Right lobe of liver (tissue), 6 donors: ENCODE data around the gene RSAD1. TPM values are rescaled to one million over a fixed set of nuclear protein-coding genes. Genes with fewer than 3 reads are reported as not detected.

Experiments
- ATAC-seq, 4 donors: fragments of 200-7000 bp; cut with Tn5 transposase; one replicate each; pipeline ENCODE4 v1.9.1; 2020; ENCODE audit warnings: mild to moderate bottlenecking in 4 of 4, moderate library complexity in 4 of 4
- DNase-seq, 3 donors: peaks; one replicate each; pipeline ENCODE4 v3.0.0-alpha.2; 2020
- H3K27ac ChIP-seq, 3 donors: fragments of 200-600 bp; one replicate each; pipeline ENCODE4 v1.8.0; 2022
- H3K27me3 ChIP-seq, 2 donors: fragments of 200-600 bp; one replicate each; pipeline ENCODE4 v1.8.0; 2022
- H3K36me3 ChIP-seq, 4 donors: fragments of 200-600 bp; sonication (generic) in 1 of 4; one replicate each; pipeline versions ENCODE4 v1.5.1 to v1.8.0; 2017 to 2022; ENCODE audit warnings: control low read depth in 1 of 4
- H3K4me1 ChIP-seq, 4 donors: fragments of 200-600 bp; sonication (generic) in 1 of 4; one replicate each; pipeline versions ENCODE4 v1.5.1 to v1.8.0; 2017 to 2022; ENCODE audit warnings: control low read depth in 1 of 4
- H3K4me3 ChIP-seq, 3 donors: fragments of 200-600 bp; one replicate each; pipeline ENCODE4 v1.8.0; 2022
- H3K9me3 ChIP-seq, 4 donors: fragments of 200-600 bp; sonication (generic) in 1 of 4; one replicate each; pipeline versions ENCODE4 v1.5.1 to v1.8.0; 2017 to 2022; ENCODE audit warnings: control low read depth in 1 of 4
- CTCF ChIP-seq, 4 donors: fragments of 200-600 bp in 3 of 4; fragments of 450-650 bp in 1 of 4; IDR thresholded peaks; one replicate each; pipeline versions ENCODE4 v1.5.1 to v1.8.0; 2016 to 2022; ENCODE audit warnings: antibody characterized with exemption in 4 of 4, mild to moderate bottlenecking in 2 of 4
- POLR2A ChIP-seq: fragments of 450-650 bp; IDR thresholded peaks from one replicate; pipeline ENCODE4 v1.6.1; 2017; ENCODE audit warnings: antibody characterized with exemption, mild to moderate bottlenecking
- WGBS: methylation state at CpG from one replicate; pipeline ENCODE4 v1.1.6; 2018; ENCODE audit warnings: low coverage, low lambda C conversion rate; ENCODE audit not compliant: insufficient coverage; ENCODE audit errors: missing lambda C conversion rate; 5-methylcytosine and 5-hydroxymethylcytosine counted together
- intact Hi-C, 2 donors: fragments of 100-400 bp; cut with DNase I; formaldehyde crosslinking; loops; one replicate each; pipeline versions ENCODE4 v1.11.2 to v1.14.1; 2022
- total RNA-seq, 6 experiments: library from RNA; depleted of rRNA in 2 of 6; stranded (reverse); fragments of >200 nt in 2 of 6; fragmentation: NEBNext Ultra II Directional in 3 of 6; extraction: Animal tissue kit (Norgen Biotek cat#: 25700) in 3 of 6; gene quantifications; one replicate each; pipeline versions ENCODE4 v1.1.0 to v1.2.4, GENCODE V29; 2016 to 2023
- donor health status: DM: no; HTN: yes; CAD: no.
- donor health status: DM: no; HTN: no; CAD: no.
- donor health status: DM: no; HTN: no; CAD: no.
- donor health status: DM: no; HTN: yes; CAD: no.
- donor health status: DM: no; HTN: yes; CAD: no.

The RSAD1 gene
- total RNA-seq, 6 experiments from 2014 or later = 17.9 to 26.6 (median 23.4) TPM

- H3K27ac ChIP-seq = no peak overlapping the region
- intact Hi-C loops = no loop called here
- no peak overlapping the region for H3K4me3 ChIP-seq
- H3K9me3 ChIP-seq = no peaks in the 10 kb centered on the region
- H3K4me1 ChIP-seq = no peaks in the 10 kb centered on the region
- TF ChIP-seq CTCF (IDR thresholded peaks at IDR 0.05) (no peak), POLR2A (no peak)
- no peak for ATAC-seq
- no peaks in the 10 kb centered on the region for H3K36me3 ChIP-seq
- DNase-seq = no peak
- no peaks in the 10 kb centered on the region for H3K27me3 ChIP-seq
- WGBS = 86% methylated on average over 2 of the region's 9 CpGs
Observed at GRCh38 chr17:50502301-50502990, 23.8 kb downstream of the RSAD1 start.

- no peaks in the 10 kb centered on the region for H3K9me3 ChIP-seq
- H3K4me3 ChIP-seq = no peak overlapping the region
- ATAC-seq (no peak), DNase-seq (no peak)
- peaks cover 0 to 4% (median 0%) of the 10 kb centered on the region in 4 donors for H3K4me1 ChIP-seq
- 66% methylated on average over 5 of the region's 7 CpGs for WGBS
- H3K27me3 ChIP-seq = no peaks in the 10 kb centered on the region
- TF ChIP-seq CTCF (IDR thresholded peaks at IDR 0.05) (no peak), POLR2A (no peak)
- intact Hi-C loops = no loop called here
- no peak overlapping the region for H3K27ac ChIP-seq
- no peaks in the 10 kb centered on the region for H3K36me3 ChIP-seq
Observed at GRCh38 chr17:50505591-50506130, 27.0 kb downstream of the RSAD1 start.

GRCh38 chr17:50506298-50506697 is 27.6 kb downstream of the RSAD1 start:
- Histone ChIP-seq H3K27ac (no peak overlapping the region), H3K9me3 (no peaks in the 10 kb centered on the region), H3K27me3 (no peaks in the 10 kb centered on the region), H3K4me1 (peaks cover 0 to 4% (median 0%) of the 10 kb centered on the region in 4 donors), H3K36me3 (no peaks in the 10 kb centered on the region), H3K4me3 (no peak overlapping the region)
- WGBS = 66% methylated on average over 3 of the region's 7 CpGs
- no peak for TF ChIP-seq CTCF (IDR thresholded peaks at IDR 0.05)
- TF ChIP-seq POLR2A = no peak
- DNase-seq (no peak), ATAC-seq (no peak)
- intact Hi-C loops = no loop called here

GRCh38 chr17:50507871-50508572 is 29.4 kb downstream of the RSAD1 start, which contains the start of gene MYCBPAP:
Gene MYCBPAP, plus strand, starts transcription at chr17:50508439. Its CDS starts 236 bp downstream, at chr17:50508675.
- ATAC-seq (peak; percentile 77 to 86 (median 80)), DNase-seq (peak; percentile 77 to 78 (median 78))
- intact Hi-C loops = no loop called here
- TF ChIP-seq CTCF (IDR thresholded peaks at IDR 0.05) = peak in 2 of 4 donors; percentile 24 to 30
- TF ChIP-seq POLR2A = no peak
- Histone ChIP-seq H3K36me3 (no peaks in the 10 kb centered on the region), H3K4me3 (peak within 1 kb of the TSS; percentile 43 to 57 (median 49)), H3K27ac (no peak within 1 kb of the TSS), H3K9me3 (no peaks in the 10 kb centered on the region), H3K27me3 (no peaks in the 10 kb centered on the region), H3K4me1 (peaks cover 0 to 4% (median 0%) of the 10 kb centered on the region in 4 donors)
- WGBS = 87% methylated on average over 5 of the region's 66 CpGs
